Activated CD8-positive, alpha-beta T cell treated with anti-CD3 and anti-CD28 coated beads for 36 hours (primary cell): ENCODE results near the gene GREM1. TPM values are rescaled to one million over a fixed set of nuclear protein-coding genes. Genes with fewer than 3 reads are reported as not detected.

ENCODE experiments used
- ATAC-seq: fragments of 200-7000 bp; cut with Tn5 transposase; one replicate; pipeline ENCODE4 v1.10.0; 2021; ENCODE audit warnings: mild to moderate bottlenecking, moderate library complexity
- CTCF ChIA-PET: fragments of 350-600 bp; sonication (Branson Sonifier 250); formaldehyde crosslinking; loops from one replicate; lab custom pipeline; 2021; ENCODE audit warnings: antibody characterized with exemption; lab: Charles Lee
- POLR2A ChIA-PET: fragments of 350-600 bp; sonication (Branson Sonifier 250); formaldehyde crosslinking; loops from one replicate; lab custom pipeline; 2021; ENCODE audit warnings: antibody characterized with exemption; lab: Charles Lee
- DNase-seq: peaks from one replicate; pipeline ENCODE4 v3.0.0-alpha.2; 2020
- H3K27ac Mint-ChIP-seq: one replicate; pipeline ENCODE4 v1.8.0; 2021; ENCODE audit warnings: mild to moderate bottlenecking, mixed read lengths
- H3K27me3 Mint-ChIP-seq: one replicate; pipeline ENCODE4 v1.8.0; 2021; ENCODE audit warnings: mixed read lengths
- H3K36me3 Mint-ChIP-seq: one replicate; pipeline ENCODE4 v1.8.0; 2021; ENCODE audit warnings: low read depth, mixed read lengths
- H3K4me1 Mint-ChIP-seq: one replicate; pipeline ENCODE4 v1.8.0; 2021; ENCODE audit warnings: low read depth, mixed read lengths
- H3K4me3 Mint-ChIP-seq: one replicate; pipeline ENCODE4 v1.8.0; 2021; ENCODE audit warnings: mild to moderate bottlenecking, moderate library complexity, mixed read lengths
- H3K9me3 Mint-ChIP-seq: one replicate; pipeline ENCODE4 v1.8.0; 2021; ENCODE audit warnings: mixed read lengths
- CTCF ChIP-seq: fragments of 200-600 bp; IDR thresholded peaks from one replicate; pipeline ENCODE4 v1.8.0; 2022; ENCODE audit warnings: antibody characterized with exemption, mild to moderate bottlenecking
- intact Hi-C: fragments of 100-400 bp; cut with micrococcal nuclease; formaldehyde crosslinking; loops from one replicate; pipeline ENCODE4 v1.10.0; 2022
- total RNA-seq, 2 experiments: library from RNA; stranded (reverse); gene quantifications; one replicate each; pipeline ENCODE4 v1.2.3, GENCODE V29; 2021

GREM1 gene
- total RNA-seq = not detected

GRCh38 chr15:32717426-32718226, at the start of gene GREM1:
Gene GREM1 (plus strand): TSS chr15:32718004. CDS start chr15:32730691, 12,687 bp downstream.
- H3K9me3 Mint-ChIP-seq = no peaks in the 10 kb centered on the region
- no peaks in the 10 kb centered on the region for H3K36me3 Mint-ChIP-seq
- peaks cover 62% of the 10 kb centered on the region for H3K27me3 Mint-ChIP-seq
- peaks cover 10% of the 10 kb centered on the region for H3K4me1 Mint-ChIP-seq
- CTCF ChIA-PET = no interaction called here
- ATAC-seq = no peak
- DNase-seq = no peak
- H3K27ac Mint-ChIP-seq = no peak within 1 kb of the TSS
- POLR2A ChIA-PET = no interaction called here
- no peak for TF ChIP-seq CTCF
- intact Hi-C loops = no loop called here
- no peak within 1 kb of the TSS for H3K4me3 Mint-ChIP-seq

GRCh38 chr15:32668942-32669341, 48.9 kb upstream of the GREM1 start:
- intact Hi-C loops = no loop called here
- ChIA-PET POLR2A (interaction anchor here (0.6 kb wide), 1 partner anchor 25 kb away, joined by 3 read pairs; no protein-coding TSS in a partner anchor), CTCF (interaction anchor here (1.1 kb wide), 1 partner anchor 18 kb away, joined by 3 read pairs; no protein-coding TSS in a partner anchor)
- no peak overlapping the region for H3K4me3 Mint-ChIP-seq
- H3K9me3 Mint-ChIP-seq = no peaks in the 10 kb centered on the region
- DNase-seq (no peak), ATAC-seq (no peak)
- no peaks in the 10 kb centered on the region for H3K4me1 Mint-ChIP-seq
- H3K27me3 Mint-ChIP-seq = no peaks in the 10 kb centered on the region
- TF ChIP-seq CTCF = no peak
- H3K36me3 Mint-ChIP-seq = no peaks in the 10 kb centered on the region
- no peak overlapping the region for H3K27ac Mint-ChIP-seq

- intact Hi-C loops = no loop called here
- CTCF ChIA-PET = interaction anchor here (1.0 to 1.1 kb wide), 2 partner anchors 8 to 17 kb away, joined by 3 to 7 read pairs; no protein-coding TSS in a partner anchor
- H3K27me3 Mint-ChIP-seq = no peaks in the 10 kb centered on the region
Observed at GRCh38 chr15:32669896-32670611, 47.8 kb upstream of the GREM1 start.

GRCh38 chr15:32670623-32671022, 47.2 kb upstream of the GREM1 start:
- ChIA-PET CTCF (interaction anchor here (1.0 kb wide), 1 partner anchor 8 kb away, joined by 7 read pairs; no protein-coding TSS in a partner anchor), POLR2A (interaction anchor here (0.7 kb wide), 1 partner anchor 70 kb away, joined by 3 read pairs; no protein-coding TSS in a partner anchor)
- no peak for TF ChIP-seq CTCF
- intact Hi-C loops = no loop called here
- Mint-ChIP-seq H3K9me3 (no peaks in the 10 kb centered on the region), H3K36me3 (no peaks in the 10 kb centered on the region), H3K27me3 (no peaks in the 10 kb centered on the region), H3K4me3 (no peak overlapping the region), H3K4me1 (no peaks in the 10 kb centered on the region), H3K27ac (no peak overlapping the region)
- ATAC-seq (no peak), DNase-seq (no peak)

More at GRCh38 chr15:32669896-32670611, 47.8 kb upstream of the GREM1 start:
- Mint-ChIP-seq H3K4me3 (no peak overlapping the region), H3K9me3 (no peaks in the 10 kb centered on the region), H3K4me1 (no peaks in the 10 kb centered on the region), H3K27ac (no peak overlapping the region), H3K36me3 (no peaks in the 10 kb centered on the region)
- POLR2A ChIA-PET = interaction anchor here (0.7 kb wide), 1 partner anchor 70 kb away, joined by 3 read pairs; no protein-coding TSS in a partner anchor
- ATAC-seq = no peak
- no peak for DNase-seq
- no peak for TF ChIP-seq CTCF
